KG1 (cell line): Measurements from ENCODE around the gene EGLN2.
"Not testable (repeated sequence)": the region's sequence is repeated elsewhere in the genome, so short reads cannot be mapped to it uniquely, and the experiment has no call there.

Experiments
- DNase-seq: peaks from one replicate; lab custom pipeline; 2025; lab: John Stamatoyannopoulos, UW

The EGLN2 gene

GRCh38 chr19:40846722-40847121, 47.7 kb downstream of the EGLN2 start:
- DNase-seq: not testable (repeated sequence)

GRCh38 chr19:40850277-40850676, 51.3 kb downstream of the EGLN2 start, which contains the start of gene CYP2A6:
TSS of gene CYP2A6 (minus strand) at chr19:40850447. CDS start at chr19:40850426, 21 bp downstream.
- not testable (repeated sequence) for DNase-seq

GRCh38 chr19:40852467-40853152, 53.6 kb downstream of the EGLN2 start:
- not testable (repeated sequence) for DNase-seq
